Loucy (cell line): Measurements from ENCODE around the gene SPINDOC.

Source experiments
- H2AFZ ChIP-seq: fragments of 200-600 bp; sonication (generic); 2 replicates; pipeline ENCODE4 v1.6.0; 2016; ENCODE audit warnings: antibody characterized with exemption, mild to moderate bottlenecking, low read length, moderate library complexity
- H3F3A ChIP-seq: fragments of 200-600 bp; 2 replicates; pipeline ENCODE4 v1.6.0; 2016; ENCODE audit warnings: antibody characterized with exemption, low read depth, mild to moderate bottlenecking
- H3K27me3 ChIP-seq: fragments of 200-600 bp; sonication (generic); 2 replicates; pipeline ENCODE4 v1.6.1; 2014; ENCODE audit warnings: low read length, mild to moderate bottlenecking; ENCODE audit not compliant: insufficient read depth, poor library complexity, severe bottlenecking
- H3K36me3 ChIP-seq: fragments of 200-600 bp; sonication (generic); 2 replicates; pipeline ENCODE4 v1.6.1; 2016; ENCODE audit warnings: low read length; ENCODE audit not compliant: insufficient read depth
- H3K4me1 ChIP-seq: fragments of 200-600 bp; sonication (generic); 2 replicates; pipeline ENCODE4 v1.5.1; 2014; ENCODE audit warnings: low read length, mild to moderate bottlenecking; ENCODE audit not compliant: insufficient read depth, poor library complexity, severe bottlenecking
- H3K4me2 ChIP-seq: fragments of 200-600 bp; sonication (generic); 2 replicates; pipeline ENCODE4 v1.6.0; 2014; ENCODE audit warnings: antibody characterized with exemption, low read length, low read depth, mild to moderate bottlenecking; ENCODE audit not compliant: poor library complexity, severe bottlenecking
- H3K4me3 ChIP-seq: fragments of 200-600 bp; sonication (generic); 2 replicates; pipeline ENCODE4 v1.5.1; 2014; ENCODE audit warnings: low read length, mild to moderate bottlenecking, mixed read lengths; ENCODE audit not compliant: poor library complexity, severe bottlenecking
- H3K79me2 ChIP-seq: fragments of 200-600 bp; sonication (generic); 2 replicates; pipeline ENCODE4 v1.6.1; 2014; ENCODE audit warnings: low read length; ENCODE audit not compliant: insufficient read depth
- H3K9ac ChIP-seq: fragments of 200-600 bp; sonication (generic); 2 replicates; pipeline ENCODE4 v1.6.0; 2014; ENCODE audit warnings: mild to moderate bottlenecking, low read depth, low read length, moderate library complexity; ENCODE audit not compliant: poor library complexity, severe bottlenecking
- H3K9me2 ChIP-seq: fragments of 200-600 bp; sonication (generic); replicated peaks from 2 replicates; pipeline ENCODE4 v1.6.1; 2016; ENCODE audit warnings: low read depth, low read length, mixed read lengths
- H3K9me3 ChIP-seq: fragments of 200-600 bp; sonication (generic); 2 replicates; pipeline ENCODE4 v1.6.1; 2014; ENCODE audit warnings: mild to moderate bottlenecking, antibody characterized with exemption, low read length, low read depth; ENCODE audit not compliant: insufficient read depth
- H4K20me1 ChIP-seq: fragments of 200-600 bp; sonication (generic); 2 replicates; pipeline ENCODE4 v1.6.0; 2014; ENCODE audit warnings: antibody characterized with exemption, low read length, mild to moderate bottlenecking; ENCODE audit not compliant: insufficient read depth, poor library complexity, severe bottlenecking
- CTCF ChIP-seq: fragments of 200-600 bp; sonication (generic); conservative IDR thresholded peaks from 2 replicates; pipeline ENCODE4 v1.5.1; 2014; ENCODE audit warnings: mild to moderate bottlenecking, antibody characterized with exemption, low read length
- EZH2phosphoT487 ChIP-seq: fragments of 200-600 bp; IDR thresholded peaks from 2 replicates; pipeline ENCODE4 v1.6.1; 2018; ENCODE audit warnings: antibody characterized with exemption, mild to moderate bottlenecking, moderate library complexity, borderline replicate concordance

Gene SPINDOC

GRCh38 chr11:63829823-63830489, 16.7 kb downstream of the SPINDOC start:
- no peak overlapping the region for H3K4me2 ChIP-seq
- TF ChIP-seq CTCF = peak; percentile 66
- no peak for TF ChIP-seq EZH2phosphoT487
- no peak overlapping the region for H3K4me3 ChIP-seq
- no peaks in the 10 kb centered on the region for H3K9me3 ChIP-seq
- no peaks in the 10 kb centered on the region for H3K27me3 ChIP-seq
- H3K4me1 ChIP-seq = no peaks in the 10 kb centered on the region
- no peaks in the 10 kb centered on the region for H3K9me2 ChIP-seq
- H4K20me1 ChIP-seq = no peaks in the 10 kb centered on the region
- H3K79me2 ChIP-seq = no peaks in the 10 kb centered on the region
- no peaks in the 10 kb centered on the region for H3F3A ChIP-seq
- H2AFZ ChIP-seq = no peak overlapping the region
- no peak overlapping the region for H3K9ac ChIP-seq
- H3K36me3 ChIP-seq = peaks cover 23% of the 10 kb centered on the region; the same call in 1 of the 2 replicates

GRCh38 chr11:63831326-63831725, 18.1 kb downstream of the SPINDOC start:
- Histone ChIP-seq H3K9me3 (no peaks in the 10 kb centered on the region), H4K20me1 (no peaks in the 10 kb centered on the region), H3K79me2 (no peaks in the 10 kb centered on the region), H3F3A (no peaks in the 10 kb centered on the region), H3K27me3 (no peaks in the 10 kb centered on the region), H3K4me1 (no peaks in the 10 kb centered on the region), H3K36me3 (peaks cover 9% of the 10 kb centered on the region; the same call in 1 of the 2 replicates), H3K4me3 (no peak overlapping the region), H3K9me2 (no peaks in the 10 kb centered on the region), H3K4me2 (no peak overlapping the region), H3K9ac (no peak overlapping the region), H2AFZ (no peak overlapping the region)
- TF ChIP-seq EZH2phosphoT487 (no peak), CTCF (no peak)

GRCh38 chr11:63832336-63832735, 19.1 kb downstream of the SPINDOC start:
- no peaks in the 10 kb centered on the region; the same call in 1 of the 2 replicates for H3K36me3 ChIP-seq
- TF ChIP-seq EZH2phosphoT487 (no peak), CTCF (no peak)
- no peaks in the 10 kb centered on the region for H3K79me2 ChIP-seq
- H3F3A ChIP-seq = no peaks in the 10 kb centered on the region
- no peaks in the 10 kb centered on the region for H4K20me1 ChIP-seq
- no peak overlapping the region for H3K9ac ChIP-seq
- H3K4me3 ChIP-seq = no peak overlapping the region
- H3K9me3 ChIP-seq = no peaks in the 10 kb centered on the region
- no peak overlapping the region for H3K4me2 ChIP-seq
- H3K4me1 ChIP-seq = peaks cover under 1% of the 10 kb centered on the region
- H2AFZ ChIP-seq = no peak overlapping the region
- no peaks in the 10 kb centered on the region for H3K9me2 ChIP-seq
- no peaks in the 10 kb centered on the region for H3K27me3 ChIP-seq
